Activated CD4-positive, alpha-beta T cell treated with anti-CD3 and anti-CD28 coated beads, Interleukin-2, Interleukin-6, amounts not matched to agents 100 ng/mL and 50 ng/mL, durations not matched to agents 16 hours and 8 hours (primary cell): ENCODE results near the gene GJB5.
"Not testable (repeated sequence)": the region's sequence is repeated elsewhere in the genome, so short reads cannot be mapped to it uniquely, and the experiment has no call there.

ENCODE experiments used
- DNase-seq: peaks from one replicate; pipeline ENCODE4 v3.0.0-alpha.2; 2020

Gene GJB5

DNA sequence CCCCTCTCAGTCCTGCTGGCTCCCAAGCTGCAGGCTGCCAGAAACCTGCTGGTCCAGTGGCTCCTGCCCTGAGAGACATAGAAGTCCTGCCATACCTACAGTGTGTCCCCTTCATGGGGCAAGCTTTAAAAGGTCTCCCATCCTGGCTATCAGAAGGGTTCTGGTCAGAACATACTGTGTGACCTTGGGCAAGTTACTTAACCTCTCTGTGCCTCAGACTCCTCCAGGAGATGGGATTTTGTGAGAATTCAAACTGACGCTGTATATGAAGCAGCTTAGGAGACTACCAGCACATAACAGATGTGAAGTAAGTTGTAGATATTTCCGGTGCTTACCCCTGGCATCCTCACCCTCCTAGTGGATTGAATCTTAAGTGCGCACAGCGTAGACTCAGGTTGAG is 8.7 kb upstream of the GJB5 start:
- no peak for DNase-seq

DNA sequence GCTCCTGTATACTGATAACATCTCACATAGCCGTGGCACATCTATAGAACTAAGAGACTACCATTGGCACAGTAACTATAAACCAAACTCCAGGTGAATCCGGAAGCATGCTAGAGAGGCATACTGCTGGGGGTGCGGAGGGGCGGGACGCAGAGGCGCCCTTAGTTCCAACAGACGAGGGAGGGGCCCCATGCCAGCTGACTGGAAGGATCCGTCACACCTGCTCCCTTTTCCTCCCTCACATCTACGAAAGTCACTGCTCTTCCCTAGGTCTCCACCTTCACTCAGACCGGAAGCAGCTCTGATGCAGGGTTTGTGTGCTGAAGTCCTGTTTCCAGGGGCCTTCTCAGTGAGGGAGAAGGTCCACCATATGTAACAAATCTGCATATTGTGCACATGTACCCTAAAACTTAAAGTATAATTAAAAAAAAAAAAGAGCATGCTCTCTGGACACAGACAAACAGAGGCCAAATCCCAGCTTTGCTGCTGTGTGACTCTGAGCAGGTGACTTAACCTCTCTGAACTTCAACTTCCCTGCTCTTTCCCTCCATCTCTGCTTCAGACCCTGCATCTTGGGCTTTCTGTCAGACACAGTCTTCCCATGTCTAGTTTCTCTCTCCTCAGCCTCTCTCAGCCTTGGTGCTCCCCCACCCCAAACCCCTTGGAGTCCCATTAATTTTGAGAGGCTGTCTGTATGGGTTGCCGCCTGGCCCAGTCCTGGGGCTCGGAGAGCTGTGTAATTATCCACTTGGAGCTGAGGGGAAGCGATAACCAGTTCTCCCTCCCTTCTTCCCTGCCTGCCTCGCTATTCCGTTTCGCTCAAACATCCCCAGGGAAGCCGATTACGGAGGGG is 7.8 kb upstream of the GJB5 start:
- DNase-seq, result no peak

- DNase-seq, result no peak
Measured at GRCh38 chr1:34747638-34747941, 7.3 kb upstream of the GJB5 start.

DNA sequence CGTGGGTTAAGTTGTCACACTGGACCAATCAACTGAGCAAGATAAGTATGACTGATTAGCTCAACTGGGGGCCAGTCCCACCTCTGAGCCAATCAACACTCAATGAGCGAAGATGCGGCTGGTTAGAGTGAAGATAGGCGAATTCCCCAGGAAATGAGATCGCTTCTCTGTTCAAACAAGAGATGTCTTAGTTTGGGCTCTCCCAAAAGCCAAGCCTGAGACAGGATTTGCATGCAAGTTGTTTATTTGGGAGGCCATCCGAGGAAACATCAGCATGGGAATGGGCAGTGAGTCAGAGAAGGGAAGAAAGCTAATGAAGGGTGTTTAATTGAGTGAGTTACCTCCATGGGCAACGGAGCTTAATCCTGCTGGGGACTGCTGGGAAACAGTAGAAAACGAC is 4.9 kb upstream of the GJB5 start:
- DNase-seq, result no peak

- DNase-seq, result no peak
Measured at GRCh38 chr1:34750610-34751009, 4.2 kb upstream of the GJB5 start.

- DNase-seq, result no peak
Measured at GRCh38 chr1:34753163-34753562, 1.7 kb upstream of the GJB5 start.

- DNase-seq, result no peak
Measured at GRCh38 chr1:34755961-34756360, 1.1 kb downstream of the GJB5 start.

- no peak for DNase-seq
Measured at GRCh38 chr1:34757386-34757785, 2.5 kb downstream of the GJB5 start.

DNA sequence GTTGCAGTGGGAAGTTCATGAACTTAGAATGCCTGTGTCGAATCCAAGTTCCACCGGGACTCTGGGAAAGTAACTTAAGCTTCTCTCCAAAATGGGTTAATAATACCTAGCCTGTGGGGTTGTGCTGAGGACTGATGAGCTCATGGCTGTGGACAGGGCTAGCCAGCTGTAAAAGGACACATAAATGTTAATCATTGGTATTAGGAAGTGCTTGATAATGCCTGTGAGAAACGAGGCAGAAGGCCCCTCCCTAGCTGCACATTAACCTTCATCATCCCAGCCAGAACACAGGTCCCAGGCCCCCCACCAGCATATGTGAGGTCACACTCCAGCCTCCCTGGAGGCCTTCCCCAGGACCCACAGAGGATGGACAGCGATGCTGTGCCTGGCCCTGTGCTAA is 3.9 kb downstream of the GJB5 start:
- DNase-seq, result no peak

- DNase-seq, result no peak
Measured at GRCh38 chr1:34759503-34760357, 4.9 kb downstream of the GJB5 start, which contains the start of gene GJB4. Gene GJB4, plus strand, starts transcription at chr1:34759740. Its CDS starts 1,515 bp downstream, at chr1:34761255.

DNA sequence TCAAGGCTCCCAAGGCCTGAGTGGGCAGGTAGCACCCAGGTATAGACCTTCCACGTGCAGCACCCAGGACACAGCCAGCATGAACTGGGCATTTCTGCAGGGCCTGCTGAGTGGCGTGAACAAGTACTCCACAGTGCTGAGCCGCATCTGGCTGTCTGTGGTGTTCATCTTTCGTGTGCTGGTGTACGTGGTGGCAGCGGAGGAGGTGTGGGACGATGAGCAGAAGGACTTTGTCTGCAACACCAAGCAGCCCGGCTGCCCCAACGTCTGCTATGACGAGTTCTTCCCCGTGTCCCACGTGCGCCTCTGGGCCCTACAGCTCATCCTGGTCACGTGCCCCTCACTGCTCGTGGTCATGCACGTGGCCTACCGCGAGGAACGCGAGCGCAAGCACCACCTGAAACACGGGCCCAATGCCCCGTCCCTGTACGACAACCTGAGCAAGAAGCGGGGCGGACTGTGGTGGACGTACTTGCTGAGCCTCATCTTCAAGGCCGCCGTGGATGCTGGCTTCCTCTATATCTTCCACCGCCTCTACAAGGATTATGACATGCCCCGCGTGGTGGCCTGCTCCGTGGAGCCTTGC is 6.4 kb downstream of the GJB5 start:
- DNase-seq, result no peak

- no peak for DNase-seq
Measured at GRCh38 chr1:34761776-34762307, 7.0 kb downstream of the GJB5 start.

- DNase-seq, result no peak
Measured at GRCh38 chr1:34762474-34763141, 7.8 kb downstream of the GJB5 start.

DNA sequence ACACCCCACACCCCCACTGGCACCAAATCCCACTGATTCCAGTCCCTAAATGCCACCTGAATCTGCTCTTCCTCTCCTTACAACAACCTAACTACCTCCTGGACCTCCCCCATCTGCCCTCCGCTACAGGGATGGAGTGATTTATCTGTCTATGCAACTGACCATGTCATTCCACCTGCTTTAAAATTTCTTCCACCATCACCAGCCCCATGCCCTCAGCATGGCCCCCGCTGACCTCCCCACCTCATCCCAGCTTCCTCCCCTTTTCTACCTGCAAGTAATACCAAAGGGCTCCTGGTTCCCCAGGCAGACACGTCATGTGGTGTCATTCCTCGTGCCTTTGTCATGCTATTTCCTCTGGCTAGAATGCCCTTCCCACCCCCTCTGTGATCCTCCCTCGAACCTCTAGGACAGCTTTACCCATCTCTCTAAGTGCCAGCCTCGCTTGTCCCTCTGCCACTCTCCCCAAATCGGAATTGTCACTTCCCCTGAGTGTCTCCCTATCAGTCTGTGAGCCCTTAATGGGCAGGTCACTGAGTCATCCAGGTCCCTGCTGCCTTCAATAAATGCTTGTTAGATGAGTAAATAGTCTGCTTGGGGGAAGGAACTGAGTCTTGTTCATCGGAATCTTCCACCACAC is 8.4 kb downstream of the GJB5 start:
- DNase-seq, result no peak

DNA sequence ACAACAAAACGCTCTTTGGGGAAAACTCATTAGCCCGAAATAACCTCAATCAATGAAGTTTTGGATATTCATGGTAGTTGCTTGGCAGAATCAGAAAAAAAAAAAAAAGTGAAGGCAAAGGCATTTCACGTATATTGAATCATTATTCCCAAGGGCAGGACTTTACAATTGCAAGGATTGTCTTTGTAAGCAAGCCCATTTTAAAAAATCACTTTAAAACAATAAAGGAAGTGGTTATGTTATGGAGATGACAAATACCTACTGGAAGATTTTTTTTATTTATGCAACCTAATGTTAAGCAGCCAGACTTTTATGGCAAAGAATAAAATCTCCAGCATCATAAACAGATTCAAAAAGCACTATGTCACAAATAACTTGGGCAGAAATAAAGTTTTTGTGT is 14.0 kb downstream of the GJB5 start:
- DNase-seq, result no peak

DNA sequence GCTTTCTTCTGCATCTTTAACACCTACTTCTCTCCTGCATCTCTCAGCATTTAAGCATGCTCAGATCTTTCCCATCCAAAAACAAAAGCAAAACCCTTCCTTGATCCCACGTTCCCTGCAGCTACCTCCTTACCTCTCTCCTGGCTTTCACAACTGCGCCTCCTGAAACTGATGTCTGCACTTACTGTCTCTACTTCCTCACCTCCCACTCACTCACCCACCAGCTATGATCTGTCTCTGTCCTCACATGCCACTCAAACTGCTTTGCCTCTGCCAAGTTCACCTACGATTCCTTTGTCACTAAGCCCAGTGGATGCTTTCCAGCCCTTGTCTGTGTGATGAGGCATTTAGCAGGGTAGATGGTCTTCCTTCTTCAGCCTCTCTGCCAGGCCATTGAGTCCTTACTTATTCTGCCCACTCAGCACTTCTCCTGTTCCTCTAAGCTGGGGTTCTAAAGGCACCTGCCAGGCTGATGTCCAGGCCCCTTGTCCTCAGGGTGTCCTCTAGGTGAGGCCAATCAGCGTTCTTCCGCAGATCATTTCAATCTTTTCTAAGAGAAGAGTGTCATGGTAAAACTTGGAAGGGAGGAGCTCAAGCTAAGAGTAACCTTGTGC is 16.2 kb downstream of the GJB5 start:
- no peak for DNase-seq

DNA sequence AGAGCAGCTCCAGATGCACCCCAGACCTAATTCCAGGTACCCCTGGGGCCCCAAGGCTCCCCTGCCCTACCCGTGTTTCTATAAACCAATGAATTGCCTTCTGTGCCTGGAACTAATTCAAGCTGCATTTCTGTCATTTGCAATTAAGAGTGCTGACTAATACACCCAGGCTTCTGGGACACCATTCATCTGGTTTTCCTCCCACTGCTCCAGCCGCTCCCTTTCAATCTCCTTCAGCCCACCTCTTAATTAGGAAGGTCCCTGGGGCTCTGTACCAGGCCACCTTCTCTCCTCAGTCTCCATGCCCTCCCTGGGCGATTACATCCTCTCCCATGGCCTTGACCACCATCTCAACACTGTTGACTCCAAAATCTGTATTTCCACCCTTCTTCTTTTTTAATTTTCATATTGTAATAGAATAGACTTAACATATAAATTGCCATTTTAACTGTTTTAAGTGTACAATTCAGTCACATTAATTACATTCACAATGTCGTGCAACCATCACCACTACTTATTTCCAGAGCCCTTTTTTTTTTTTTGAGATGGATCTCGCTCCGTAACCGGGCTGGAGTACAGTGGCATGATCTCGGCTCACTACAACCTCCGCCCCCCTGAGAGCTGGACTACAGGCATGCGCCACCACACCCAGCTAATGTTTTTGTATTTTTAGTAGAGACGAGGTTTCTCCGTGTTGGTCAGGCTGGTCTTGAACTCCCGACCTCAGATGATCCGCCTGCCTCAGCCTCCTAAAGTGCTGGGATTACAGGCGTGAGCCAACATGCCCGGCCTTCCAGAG is 16.9 kb downstream of the GJB5 start:
- no peak for DNase-seq

- DNase-seq, result not testable (repeated sequence)
Measured at GRCh38 chr1:34773114-34773513, 18.3 kb downstream of the GJB5 start.

- no peak for DNase-seq
Measured at GRCh38 chr1:34774957-34775356, 20.1 kb downstream of the GJB5 start.

- no peak for DNase-seq
Measured at GRCh38 chr1:34776911-34777310, 22.1 kb downstream of the GJB5 start.
